ENCODE results near the gene PHF13. TPM values are rescaled to one million over a fixed set of nuclear protein-coding genes. Genes with fewer than 3 reads are reported as not detected.
"Not testable (repeated sequence)": the region's sequence is repeated elsewhere in the genome, so short reads cannot be mapped to it uniquely, and the experiment has no call there.

The PHF13 gene
- total and polyA plus RNA-seq, 4 donors, result 1.4 to 8.7 (median 3.8) TPM

- Histone ChIP-seq H3K4me3 (ENCODE audit: low read depth in 1 of 3, low read length in 3 of 3) (no peak overlapping the region), H3K9me3 (ENCODE audit: control insufficient read depth in 4 of 4, low read length in 3 of 4) (no peaks in the 10 kb centered on the region), H3K9ac (ENCODE audit: low read depth in 1 of 2, low read length in 2 of 2) (no peak overlapping the region), H3K36me3 (ENCODE audit: control insufficient read depth in 4 of 4, insufficient read depth in 3 of 4, low read depth in 1 of 4, low read length in 3 of 4) (peaks cover 20 to 38% (median 30%) of the 10 kb centered on the region in 4 donors), H3K27me3 (ENCODE audit: control insufficient read depth in 4 of 4, insufficient read depth in 4 of 4, low read length in 3 of 4) (no peaks in the 10 kb centered on the region), H3K4me1 (ENCODE audit: control insufficient read depth in 4 of 4, insufficient read depth in 4 of 4, low read length in 3 of 4) (peaks cover 3 to 42% (median 28%) of the 10 kb centered on the region in 4 donors), H3K27ac (ENCODE audit: low read depth in 1 of 2, low read length in 2 of 2) (no peak overlapping the region)
- no peak for TF ChIP-seq REST (IDR thresholded peaks at IDR 0.05)
- no peak for TF ChIP-seq RXRA (IDR thresholded peaks at IDR 0.05)
- WGBS, result 87% methylated on average over 6 of the region's 6 CpGs
- no peak for DNase-seq (ENCODE audit: low spot score)
Observed at GRCh38 chr1:6597777-6598131, 15.8 kb upstream of the PHF13 start.

- peaks cover 12 to 24% (median 17%) of the 10 kb centered on the region in 4 donors for H3K36me3 ChIP-seq (ENCODE audit: control insufficient read depth in 4 of 4, insufficient read depth in 3 of 4, low read depth in 1 of 4, low read length in 3 of 4)
- no peaks in the 10 kb centered on the region for H3K9me3 ChIP-seq (ENCODE audit: control insufficient read depth in 4 of 4, low read length in 3 of 4)
- DNase-seq (ENCODE audit: low spot score), result no peak
- peak overlapping the region; percentile 14 to 73 (median 18) for H3K4me3 ChIP-seq (ENCODE audit: low read depth in 1 of 3, low read length in 3 of 3)
- H3K4me1 ChIP-seq (ENCODE audit: control insufficient read depth in 4 of 4, insufficient read depth in 4 of 4, low read length in 3 of 4), result peaks cover 7 to 52% (median 35%) of the 10 kb centered on the region in 4 donors
- H3K27ac ChIP-seq (ENCODE audit: low read depth in 1 of 2, low read length in 2 of 2), result peak overlapping the region; percentile 58 to 65
- H3K9ac ChIP-seq (ENCODE audit: low read depth in 1 of 2, low read length in 2 of 2), result no peak overlapping the region
- H3K27me3 ChIP-seq (ENCODE audit: control insufficient read depth in 4 of 4, insufficient read depth in 4 of 4, low read length in 3 of 4), result no peaks in the 10 kb centered on the region
- TF ChIP-seq FOXA1 (IDR thresholded peaks at IDR 0.05) (no peak), REST (IDR thresholded peaks at IDR 0.05) (peak; percentile 43)
- 74% methylated on average over 31 of the region's 31 CpGs for WGBS
Observed at GRCh38 chr1:6599141-6599975, 14.2 kb upstream of the PHF13 start.

- peak overlapping the region; percentile 61 to 84 for H3K9ac ChIP-seq (ENCODE audit: low read depth in 1 of 2, low read length in 2 of 2)
- not testable (repeated sequence) for H3K9me3 ChIP-seq (ENCODE audit: control insufficient read depth in 4 of 4, low read length in 3 of 4); H3K27me3 ChIP-seq (ENCODE audit: control insufficient read depth in 4 of 4, insufficient read depth in 4 of 4, low read length in 3 of 4); DNase-seq (ENCODE audit: low spot score)
- WGBS, result 51% methylated on average over 8 of the region's 8 CpGs
- peak overlapping the region in 2 of 3 donors; percentile 73 to 82 for H3K4me3 ChIP-seq (ENCODE audit: low read depth in 1 of 3, low read length in 3 of 3)
- peak overlapping the region; percentile 82 to 98 for H3K27ac ChIP-seq (ENCODE audit: low read depth in 1 of 2, low read length in 2 of 2)
- peaks cover 11 to 58% (median 41%) of the 10 kb centered on the region in 4 donors for H3K4me1 ChIP-seq (ENCODE audit: control insufficient read depth in 4 of 4, insufficient read depth in 4 of 4, low read length in 3 of 4)
- H3K36me3 ChIP-seq (ENCODE audit: control insufficient read depth in 4 of 4, insufficient read depth in 3 of 4, low read depth in 1 of 4, low read length in 3 of 4), result peaks cover 11 to 21% (median 13%) of the 10 kb centered on the region in 4 donors
Observed at GRCh38 chr1:6599991-6600390, 13.5 kb upstream of the PHF13 start.

Data from liver (tissue), 9 donors.